MM.1S (cell line): ENCODE data around the gene PDE4B.

ENCODE experiments used
- DNase-seq: peaks from one replicate; pipeline ENCODE4 v3.0.0-alpha.2; 2015
- H2AFZ ChIP-seq: fragments of 300-600 bp; sonication (generic); 2 replicates; pipeline ENCODE4 v1.6.0; 2016; ENCODE audit warnings: antibody characterized with exemption, low read length
- H3F3A ChIP-seq: fragments of 300-600 bp; sonication (generic); 2 replicates; pipeline ENCODE4 v1.6.1; 2016; ENCODE audit warnings: mild to moderate bottlenecking, antibody characterized with exemption, low read length, moderate library complexity, mixed read lengths; ENCODE audit not compliant: insufficient read depth
- H3K27ac ChIP-seq: fragments of 300-600 bp; sonication (generic); 2 replicates; pipeline ENCODE4 v1.5.1; 2016; ENCODE audit warnings: mild to moderate bottlenecking, low read length
- H3K27me3 ChIP-seq: fragments of 300-600 bp; sonication (generic); replicated peaks from 2 replicates; pipeline ENCODE4 v1.6.0; 2016; ENCODE audit warnings: low read length; ENCODE audit not compliant: insufficient read depth
- H3K36me3 ChIP-seq: fragments of 300-600 bp; sonication (generic); replicated peaks from 2 replicates; pipeline ENCODE4 v1.6.1; 2016; ENCODE audit warnings: mild to moderate bottlenecking, low read length, mixed read lengths; ENCODE audit not compliant: insufficient read depth
- H3K4me1 ChIP-seq: fragments of 300-600 bp; sonication (generic); 2 replicates; pipeline ENCODE4 v1.6.1; 2016; ENCODE audit warnings: low read length, mixed read lengths
- H3K4me2 ChIP-seq: fragments of 300-600 bp; sonication (generic); 2 replicates; pipeline ENCODE4 v1.6.0; 2016; ENCODE audit warnings: low read depth, low read length
- H3K4me3 ChIP-seq: fragments of 300-600 bp; sonication (generic); 2 replicates; pipeline ENCODE4 v1.5.1; 2016; ENCODE audit warnings: low read length, mixed read lengths
- H3K79me2 ChIP-seq: fragments of 300-600 bp; sonication (generic); 2 replicates; pipeline ENCODE4 v1.6.1; 2016; ENCODE audit warnings: mixed run types, low read length, mixed read lengths
- H3K9ac ChIP-seq: fragments of 300-600 bp; sonication (generic); 2 replicates; pipeline ENCODE4 v1.6.1; 2016; ENCODE audit warnings: low read length, mixed read lengths
- H3K9me2 ChIP-seq: fragments of 300-600 bp; sonication (generic); replicated peaks from 2 replicates; pipeline ENCODE4 v1.6.1; 2016; ENCODE audit warnings: mild to moderate bottlenecking, low read length, mixed read lengths; ENCODE audit not compliant: insufficient read depth
- H3K9me3 ChIP-seq: fragments of 300-600 bp; sonication (generic); replicated peaks from 2 replicates; pipeline ENCODE4 v1.6.1; 2016; ENCODE audit warnings: mild to moderate bottlenecking, low read length, mixed read lengths; ENCODE audit not compliant: insufficient read depth
- H4K20me1 ChIP-seq: fragments of 300-600 bp; sonication (generic); 2 replicates; pipeline ENCODE4 v1.6.1; 2016; ENCODE audit warnings: mild to moderate bottlenecking, low read length, moderate library complexity, mixed read lengths; ENCODE audit not compliant: insufficient read depth
- EZH2 ChIP-seq: fragments of 300-600 bp; sonication (generic); optimal IDR thresholded peaks from 2 replicates; pipeline ENCODE3; 2017; ENCODE audit warnings: low read depth, mild to moderate bottlenecking, antibody characterized with exemption, low read length, mixed read lengths
- EZH2phosphoT487 ChIP-seq: fragments of 300-600 bp; sonication (generic); IDR thresholded peaks from 2 replicates; pipeline ENCODE4 v1.6.1; 2018; ENCODE audit warnings: antibody characterized with exemption, low read length
- TF ChIP-seq, protein P1 (sequence below): fragments of 300-600 bp; sonication (generic); IDR thresholded peaks from 2 replicates; pipeline ENCODE4 v1.5.1; 2016; ENCODE audit warnings: antibody characterized with exemption, low read length, mixed read lengths

Gene PDE4B

DNA sequence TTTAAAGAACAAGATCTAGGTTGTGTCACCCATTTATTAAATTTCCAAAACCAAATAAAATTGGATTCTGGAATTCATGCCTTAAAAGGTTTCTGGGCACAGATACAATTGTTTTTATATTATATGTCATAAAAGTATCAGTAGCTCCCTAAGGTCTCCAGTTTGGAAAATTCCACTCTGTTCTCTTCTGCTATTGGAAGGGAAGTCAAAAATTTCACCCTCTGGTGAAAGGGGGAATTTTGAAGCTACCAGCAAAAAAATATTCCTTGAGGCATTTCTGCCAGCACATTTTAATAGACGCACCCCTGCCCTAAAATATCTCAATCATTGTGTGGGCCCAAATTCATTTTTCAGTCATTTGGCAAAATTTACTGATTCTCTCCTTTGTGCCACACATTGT is 455.6 kb downstream of the PDE4B start:
- no peak for DNase-seq
- Histone ChIP-seq H3K27me3 (no peaks in the 10 kb centered on the region), H3K79me2 (no peaks in the 10 kb centered on the region), H4K20me1 (no peaks in the 10 kb centered on the region), H3K9ac (no peak overlapping the region), H3K27ac (no peak overlapping the region), H3F3A (peaks cover 18% of the 10 kb centered on the region), H3K4me3 (no peak overlapping the region), H3K9me3 (no peaks in the 10 kb centered on the region), H3K4me1 (peaks cover 48% of the 10 kb centered on the region), H3K36me3 (no peaks in the 10 kb centered on the region), H3K9me2 (no peaks in the 10 kb centered on the region), H2AFZ (no peak overlapping the region), H3K4me2 (peak overlapping the region; percentile 72; the same call in 1 of the 2 replicates)
- no peak for TF ChIP-seq EZH2
- TF ChIP-seq, protein P1, sequence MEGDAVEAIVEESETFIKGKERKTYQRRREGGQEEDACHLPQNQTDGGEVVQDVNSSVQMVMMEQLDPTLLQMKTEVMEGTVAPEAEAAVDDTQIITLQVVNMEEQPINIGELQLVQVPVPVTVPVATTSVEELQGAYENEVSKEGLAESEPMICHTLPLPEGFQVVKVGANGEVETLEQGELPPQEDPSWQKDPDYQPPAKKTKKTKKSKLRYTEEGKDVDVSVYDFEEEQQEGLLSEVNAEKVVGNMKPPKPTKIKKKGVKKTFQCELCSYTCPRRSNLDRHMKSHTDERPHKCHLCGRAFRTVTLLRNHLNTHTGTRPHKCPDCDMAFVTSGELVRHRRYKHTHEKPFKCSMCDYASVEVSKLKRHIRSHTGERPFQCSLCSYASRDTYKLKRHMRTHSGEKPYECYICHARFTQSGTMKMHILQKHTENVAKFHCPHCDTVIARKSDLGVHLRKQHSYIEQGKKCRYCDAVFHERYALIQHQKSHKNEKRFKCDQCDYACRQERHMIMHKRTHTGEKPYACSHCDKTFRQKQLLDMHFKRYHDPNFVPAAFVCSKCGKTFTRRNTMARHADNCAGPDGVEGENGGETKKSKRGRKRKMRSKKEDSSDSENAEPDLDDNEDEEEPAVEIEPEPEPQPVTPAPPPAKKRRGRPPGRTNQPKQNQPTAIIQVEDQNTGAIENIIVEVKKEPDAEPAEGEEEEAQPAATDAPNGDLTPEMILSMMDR, result no peak
- no peak for TF ChIP-seq EZH2phosphoT487

DNA sequence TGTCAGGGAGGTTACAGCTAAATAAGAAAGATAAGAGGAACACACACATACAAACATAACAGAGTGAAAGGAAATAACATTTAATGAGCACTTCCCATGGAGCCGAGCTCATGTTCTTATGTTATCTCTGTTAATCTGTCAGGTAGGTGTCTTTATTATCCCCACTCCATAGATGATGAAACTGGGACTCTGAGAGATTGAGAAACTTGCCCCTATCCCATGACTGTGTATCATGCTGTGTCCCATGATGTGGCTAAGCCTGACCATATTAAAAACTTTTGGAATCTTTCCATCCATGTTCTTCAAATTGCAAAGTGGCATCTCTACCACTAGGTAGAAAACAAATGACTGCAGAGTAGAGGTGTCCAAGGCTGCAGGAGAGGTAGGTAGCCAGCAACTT is 456.1 kb downstream of the PDE4B start:
- H3K4me1 ChIP-seq, result peaks cover 46% of the 10 kb centered on the region

DNA sequence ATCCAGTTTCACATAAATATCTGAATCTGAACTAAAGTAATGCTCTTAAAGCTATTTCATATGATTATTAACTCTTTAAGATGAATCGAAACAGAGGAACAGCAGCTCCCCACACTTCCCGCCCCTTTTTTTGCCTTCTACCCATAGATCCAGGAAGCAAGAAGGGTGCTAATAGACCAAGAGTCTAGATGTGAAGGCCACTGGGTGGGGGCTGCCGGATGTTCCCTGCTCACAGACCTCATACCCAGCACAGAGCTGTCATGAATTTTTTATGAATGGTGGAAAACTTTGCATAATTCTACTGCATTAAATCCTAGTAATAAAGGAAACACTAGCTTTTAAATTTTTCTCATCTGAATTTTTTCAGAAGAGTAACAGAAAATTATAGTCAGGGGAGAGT is 457.4 kb downstream of the PDE4B start:
- Histone ChIP-seq H2AFZ (no peak overlapping the region), H3K4me3 (no peak overlapping the region), H3K9me3 (no peaks in the 10 kb centered on the region), H3K27me3 (no peaks in the 10 kb centered on the region), H4K20me1 (no peaks in the 10 kb centered on the region), H3K4me2 (no peak overlapping the region), H3K36me3 (no peaks in the 10 kb centered on the region), H3F3A (peaks cover 14% of the 10 kb centered on the region; the same call in 1 of the 2 replicates), H3K9me2 (no peaks in the 10 kb centered on the region), H3K9ac (no peak overlapping the region), H3K27ac (no peak overlapping the region), H3K79me2 (no peaks in the 10 kb centered on the region), H3K4me1 (peaks cover 43% of the 10 kb centered on the region)
- no peak for DNase-seq
- no peak for TF ChIP-seq EZH2phosphoT487
- no peak for TF ChIP-seq EZH2
- TF ChIP-seq, protein P1, result no peak

More for the DNA sequence above, 456.1 kb downstream of the PDE4B start:
- Histone ChIP-seq H3K27me3 (no peaks in the 10 kb centered on the region), H3K79me2 (no peaks in the 10 kb centered on the region), H4K20me1 (no peaks in the 10 kb centered on the region), H3K9me3 (no peaks in the 10 kb centered on the region), H2AFZ (no peak overlapping the region), H3K27ac (no peak overlapping the region), H3K4me3 (no peak overlapping the region), H3K4me2 (no peak overlapping the region), H3K36me3 (no peaks in the 10 kb centered on the region), H3F3A (peaks cover 14% of the 10 kb centered on the region; the same call in 1 of the 2 replicates), H3K9me2 (no peaks in the 10 kb centered on the region), H3K9ac (no peak overlapping the region)
- TF ChIP-seq EZH2 (no peak), EZH2phosphoT487 (no peak)
- TF ChIP-seq, protein P1, result no peak
- DNase-seq, result no peak
